ENCODE data around the gene GAP43. TPM values are rescaled to one million over a fixed set of nuclear protein-coding genes. Genes with fewer than 3 reads are reported as not detected.
A peak's percentile ranks its signal among the peaks of the same experiment; 100 is the strongest.

Gene GAP43
- total RNA-seq, 2 donors from 2014 or later: not detected

DNA sequence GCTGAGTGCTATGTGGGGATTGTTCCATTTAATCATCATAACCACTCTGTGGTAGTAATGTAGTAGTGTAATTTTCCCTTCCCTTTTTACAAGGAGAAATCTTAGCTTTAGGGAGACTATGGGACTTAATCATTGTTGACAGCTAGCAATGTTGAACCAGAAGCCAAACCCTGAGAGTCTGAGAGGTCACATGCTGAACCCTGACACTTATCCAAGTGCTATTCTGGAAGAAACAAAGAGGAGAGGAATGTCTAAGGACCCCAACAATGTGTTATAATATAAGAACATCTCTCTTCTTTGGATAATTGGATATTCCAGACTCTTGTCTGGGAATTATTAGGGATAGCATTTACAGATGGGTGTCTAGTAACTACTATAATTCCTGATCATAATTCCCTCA, 58.4 kb downstream of the GAP43 start:
- Mint-ChIP-seq H3K27ac (no peak overlapping the region), H3K4me1 (peaks cover 5% of the 10 kb centered on the region), H3K36me3 (ENCODE audit: low read depth) (no peaks in the 10 kb centered on the region), H3K27me3 (peaks cover 42% of the 10 kb centered on the region), H3K4me3 (peak overlapping the region; percentile 21)
- ATAC-seq (no peak), DNase-seq (no peak)
- H3K9me3 ChIP-seq (ENCODE audit: control insufficient read depth, low read length, poor library complexity, severe bottlenecking): no peaks in the 10 kb centered on the region

GRCh38 chr3:115683305-115683704, 60.0 kb downstream of the GAP43 start:
- H3K4me3 Mint-ChIP-seq: no peak overlapping the region
- no peak for ATAC-seq

GRCh38 chr3:115683773-115684172, 60.5 kb downstream of the GAP43 start:
- no peak for DNase-seq
- no peaks in the 10 kb centered on the region for H3K36me3 Mint-ChIP-seq (ENCODE audit: low read depth)
- H3K27ac Mint-ChIP-seq: no peak overlapping the region
- peaks cover 41% of the 10 kb centered on the region for H3K27me3 Mint-ChIP-seq
- no peak overlapping the region for H3K4me3 Mint-ChIP-seq
- no peak for ATAC-seq
- H3K4me1 Mint-ChIP-seq: peaks cover 5% of the 10 kb centered on the region
- no peaks in the 10 kb centered on the region for H3K9me3 ChIP-seq (ENCODE audit: control insufficient read depth, low read length, poor library complexity, severe bottlenecking)

More at GRCh38 chr3:115683305-115683704, 60.0 kb downstream of the GAP43 start:
- no peaks in the 10 kb centered on the region for H3K9me3 ChIP-seq (ENCODE audit: control insufficient read depth, low read length, poor library complexity, severe bottlenecking)
- Mint-ChIP-seq H3K36me3 (ENCODE audit: low read depth) (no peaks in the 10 kb centered on the region), H3K27me3 (peaks cover 40% of the 10 kb centered on the region), H3K4me1 (peaks cover 5% of the 10 kb centered on the region), H3K27ac (no peak overlapping the region)
- DNase-seq: no peak

DNA sequence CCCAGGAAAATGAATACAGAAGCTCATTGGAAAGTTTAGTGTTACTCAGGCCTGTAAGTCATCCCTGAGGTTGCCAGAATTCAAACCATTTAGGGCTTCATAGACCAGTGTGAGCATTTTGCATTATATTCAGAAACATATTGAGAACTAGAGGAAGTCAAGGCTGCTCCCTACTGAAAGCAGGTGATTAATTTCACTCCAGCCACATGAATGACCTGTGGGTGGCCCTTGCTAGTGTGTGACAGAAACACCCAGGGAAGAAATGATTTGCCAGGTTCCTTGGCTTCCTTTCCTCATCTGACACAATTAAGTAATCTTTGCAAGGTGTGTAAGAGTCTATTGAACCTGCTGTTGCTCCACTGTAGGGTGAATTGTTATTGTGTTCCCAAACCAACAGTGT, 61.8 kb downstream of the GAP43 start:
- H3K4me1 Mint-ChIP-seq: peaks cover 9% of the 10 kb centered on the region

DNA sequence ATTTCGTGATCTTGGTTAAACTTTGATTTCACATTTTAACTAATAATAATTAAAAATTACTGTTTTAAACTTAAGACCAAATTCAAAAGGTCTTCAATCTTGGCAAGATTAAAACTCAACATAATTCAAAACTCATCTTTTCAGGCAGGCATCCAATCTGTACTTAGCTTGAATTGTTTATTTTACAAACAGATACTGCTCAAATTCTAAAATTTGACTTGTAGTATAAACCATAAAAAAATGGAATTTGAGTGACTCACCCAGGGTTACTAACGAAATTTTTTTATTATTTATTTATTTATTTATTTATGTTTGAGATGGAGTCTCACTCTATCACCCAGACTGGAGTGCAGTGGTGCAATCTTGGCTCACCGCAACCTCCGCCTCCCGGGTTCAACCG, 64.4 kb downstream of the GAP43 start:
- Mint-ChIP-seq H3K4me1 (peaks cover 6% of the 10 kb centered on the region), H3K36me3 (ENCODE audit: low read depth) (peaks cover 2% of the 10 kb centered on the region), H3K27ac (no peak overlapping the region), H3K4me3 (no peak overlapping the region), H3K27me3 (peaks cover 24% of the 10 kb centered on the region)
- DNase-seq (no peak), ATAC-seq (no peak)
- no peaks in the 10 kb centered on the region for H3K9me3 ChIP-seq (ENCODE audit: control insufficient read depth, low read length, poor library complexity, severe bottlenecking)

More for the DNA sequence above, 61.8 kb downstream of the GAP43 start:
- Mint-ChIP-seq H3K27me3 (peaks cover 37% of the 10 kb centered on the region), H3K4me3 (no peak overlapping the region), H3K36me3 (ENCODE audit: low read depth) (peaks cover 2% of the 10 kb centered on the region), H3K27ac (no peak overlapping the region)
- DNase-seq (no peak), ATAC-seq (no peak)
- no peaks in the 10 kb centered on the region for H3K9me3 ChIP-seq (ENCODE audit: control insufficient read depth, low read length, poor library complexity, severe bottlenecking)

DNA sequence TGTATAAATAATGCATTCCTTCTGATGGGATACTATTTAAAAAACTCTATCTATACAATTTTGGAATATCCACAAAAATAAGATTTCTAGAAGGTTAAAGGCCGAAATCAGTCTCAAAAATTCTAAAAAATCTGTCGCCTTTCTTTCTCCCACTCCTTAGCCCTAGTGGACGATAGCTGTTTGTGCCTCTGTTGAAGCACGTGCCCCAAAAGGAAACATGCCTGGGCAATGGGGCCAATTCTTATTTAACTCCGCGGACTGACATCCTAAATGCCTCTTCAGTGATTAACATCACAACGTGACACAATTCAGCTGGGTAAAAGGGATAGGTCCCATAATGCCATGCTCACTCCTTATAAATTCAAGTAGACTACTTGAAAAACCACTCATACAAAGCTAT, 65.1 kb downstream of the GAP43 start:
- H3K4me1 Mint-ChIP-seq: peaks cover 6% of the 10 kb centered on the region

DNA sequence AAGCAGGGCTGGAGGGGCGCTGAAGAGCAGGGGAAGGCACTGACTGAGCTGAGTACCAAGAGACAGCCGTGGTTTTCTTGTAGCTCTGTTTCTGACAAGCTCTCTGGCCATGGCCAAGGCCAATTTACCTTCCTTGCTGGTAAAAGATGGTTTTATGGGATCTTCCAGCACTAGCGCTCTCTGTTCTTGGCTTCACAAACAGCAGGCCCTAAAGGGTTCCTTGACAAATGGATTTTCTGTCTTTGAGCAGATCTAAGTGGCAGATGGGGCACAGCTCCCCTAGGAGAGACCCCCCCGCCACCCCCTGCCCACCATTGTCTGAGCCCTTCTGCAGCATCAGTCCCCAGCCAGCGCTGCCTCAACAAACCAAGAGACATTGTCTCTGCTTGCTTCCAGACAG, 66.6 kb downstream of the GAP43 start:
- H3K27ac Mint-ChIP-seq: no peak overlapping the region
- DNase-seq: no peak
- no peak for ATAC-seq
- no peak overlapping the region for H3K4me3 Mint-ChIP-seq
- H3K9me3 ChIP-seq (ENCODE audit: control insufficient read depth, low read length, poor library complexity, severe bottlenecking): no peaks in the 10 kb centered on the region
- H3K36me3 Mint-ChIP-seq (ENCODE audit: low read depth): peaks cover 2% of the 10 kb centered on the region
- H3K4me1 Mint-ChIP-seq: peaks cover 4% of the 10 kb centered on the region
- H3K27me3 Mint-ChIP-seq: peaks cover 14% of the 10 kb centered on the region

More for the DNA sequence above, 65.1 kb downstream of the GAP43 start:
- Mint-ChIP-seq H3K27ac (no peak overlapping the region), H3K4me3 (no peak overlapping the region), H3K27me3 (peaks cover 24% of the 10 kb centered on the region), H3K36me3 (ENCODE audit: low read depth) (peaks cover 2% of the 10 kb centered on the region)
- no peak for DNase-seq
- ATAC-seq: no peak
- H3K9me3 ChIP-seq (ENCODE audit: control insufficient read depth, low read length, poor library complexity, severe bottlenecking): no peaks in the 10 kb centered on the region

DNA sequence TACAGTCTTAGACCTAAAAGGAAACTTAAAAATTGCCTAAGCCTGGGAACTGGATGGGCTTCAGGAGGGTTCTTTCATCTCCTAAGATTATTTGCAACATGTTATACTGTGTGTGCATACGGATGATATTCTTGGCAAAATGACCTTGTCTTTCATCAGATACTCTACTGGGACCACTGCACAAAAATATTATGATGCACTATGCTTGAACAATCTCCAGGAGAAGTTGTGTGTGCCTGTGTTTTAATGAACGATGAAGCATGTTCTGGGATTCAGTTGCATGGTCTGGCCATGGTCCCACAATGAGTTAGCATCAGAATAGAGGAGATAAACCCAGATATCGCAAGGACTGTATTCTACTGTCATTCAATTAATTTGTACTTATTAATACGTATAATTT, 68.7 kb downstream of the GAP43 start:
- H3K27me3 Mint-ChIP-seq: peaks cover 23% of the 10 kb centered on the region
- no peak overlapping the region for H3K4me3 Mint-ChIP-seq
- H3K9me3 ChIP-seq (ENCODE audit: control insufficient read depth, low read length, poor library complexity, severe bottlenecking): no peaks in the 10 kb centered on the region
- no peak for DNase-seq
- no peak overlapping the region for H3K27ac Mint-ChIP-seq
- peaks cover 4% of the 10 kb centered on the region for H3K4me1 Mint-ChIP-seq
- ATAC-seq: no peak
- H3K36me3 Mint-ChIP-seq (ENCODE audit: low read depth): peaks cover 2% of the 10 kb centered on the region

DNA sequence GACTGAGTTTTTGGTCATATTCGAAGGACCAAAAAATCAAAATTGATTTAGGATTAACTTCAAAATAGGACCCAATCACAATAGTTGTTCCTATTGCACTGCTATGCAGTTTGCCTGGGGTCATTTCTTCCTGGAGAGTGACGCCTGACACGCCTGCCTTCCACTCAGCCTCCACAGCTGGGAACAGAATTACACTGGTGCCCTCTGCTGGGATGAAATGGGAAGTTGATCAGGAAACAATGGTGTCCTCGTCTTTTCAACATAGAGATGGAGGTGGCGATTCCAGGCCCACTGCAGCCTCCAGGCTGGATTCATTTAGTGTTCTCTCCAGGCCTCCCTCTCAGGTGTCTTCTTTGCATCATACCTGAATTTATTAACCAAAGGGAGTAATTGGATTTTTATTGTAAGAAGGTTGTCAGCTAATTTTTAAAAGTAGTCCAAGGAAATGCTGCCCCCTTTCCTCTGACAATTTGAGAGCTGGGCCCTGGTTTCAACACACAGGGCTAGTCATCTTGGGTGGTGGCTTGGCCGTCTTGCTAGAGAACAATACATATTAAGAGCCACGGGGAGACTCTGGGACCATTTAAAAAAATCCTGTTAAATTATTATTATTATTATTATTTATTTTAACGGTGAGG, 69.7 kb downstream of the GAP43 start:
- Mint-ChIP-seq H3K27me3 (peaks cover 23% of the 10 kb centered on the region), H3K4me1 (peaks cover 4% of the 10 kb centered on the region), H3K4me3 (no peak overlapping the region), H3K36me3 (ENCODE audit: low read depth) (peaks cover 2% of the 10 kb centered on the region), H3K27ac (no peak overlapping the region)
- no peaks in the 10 kb centered on the region for H3K9me3 ChIP-seq (ENCODE audit: control insufficient read depth, low read length, poor library complexity, severe bottlenecking)
- ATAC-seq (peak; percentile 93), DNase-seq (peak; percentile 16 to 55 (median 25))

- Mint-ChIP-seq H3K4me1 (peaks cover 4% of the 10 kb centered on the region), H3K36me3 (ENCODE audit: low read depth) (peaks cover 5% of the 10 kb centered on the region), H3K27ac (no peak overlapping the region), H3K27me3 (peaks cover 23% of the 10 kb centered on the region), H3K4me3 (no peak overlapping the region)
- DNase-seq (no peak), ATAC-seq (no peak)
- H3K9me3 ChIP-seq (ENCODE audit: control insufficient read depth, low read length, poor library complexity, severe bottlenecking): no peaks in the 10 kb centered on the region
Observed at GRCh38 chr3:115693868-115694267, 70.6 kb downstream of the GAP43 start.

- H3K36me3 Mint-ChIP-seq (ENCODE audit: low read depth): peaks cover 2% of the 10 kb centered on the region
- H3K27me3 Mint-ChIP-seq: peaks cover 20% of the 10 kb centered on the region
- ATAC-seq (no peak), DNase-seq (no peak)
- no peak overlapping the region for H3K4me3 Mint-ChIP-seq
- H3K4me1 Mint-ChIP-seq: peaks cover 6% of the 10 kb centered on the region
- H3K9me3 ChIP-seq (ENCODE audit: control insufficient read depth, low read length, poor library complexity, severe bottlenecking): no peaks in the 10 kb centered on the region
- H3K27ac Mint-ChIP-seq: no peak overlapping the region
Observed at GRCh38 chr3:115695090-115695489, 71.8 kb downstream of the GAP43 start.

DNA sequence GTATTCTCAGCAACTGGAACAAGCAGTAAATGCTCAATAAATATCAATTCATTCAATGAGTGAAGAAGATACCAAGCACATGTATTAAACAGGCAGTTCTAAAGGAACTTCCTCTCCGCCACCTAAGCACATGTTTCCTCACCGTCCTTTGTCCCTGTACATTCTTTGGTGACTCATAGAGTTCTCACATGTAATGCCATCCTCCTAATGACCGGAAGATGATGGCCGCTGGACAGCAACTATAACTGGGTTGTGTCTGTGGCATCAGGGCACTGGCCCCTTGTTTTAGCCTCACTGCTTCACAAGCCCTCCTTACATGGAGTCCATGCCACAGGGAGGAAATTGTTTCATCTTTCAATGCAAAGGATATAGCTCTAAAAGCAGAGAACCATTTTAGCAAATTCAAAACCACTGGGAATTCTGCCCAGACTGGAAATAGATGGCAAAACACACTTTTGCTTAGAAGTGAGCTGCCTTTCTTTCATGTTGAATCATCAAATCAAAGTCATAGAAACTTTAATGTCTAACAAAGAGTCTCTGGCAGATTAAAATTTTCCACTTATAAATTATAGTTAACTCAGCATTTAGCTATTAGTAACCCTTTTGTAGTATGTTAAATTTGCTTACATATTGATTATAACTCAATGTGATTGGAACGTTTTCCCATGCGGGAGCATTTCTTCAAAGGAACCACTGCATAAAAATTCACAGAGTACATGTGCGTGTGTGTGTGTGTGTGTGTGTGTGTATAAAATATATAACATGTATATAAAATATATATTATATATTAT, 74.1 kb downstream of the GAP43 start:
- DNase-seq (no peak), ATAC-seq (no peak)
- no peaks in the 10 kb centered on the region for H3K9me3 ChIP-seq (ENCODE audit: control insufficient read depth, low read length, poor library complexity, severe bottlenecking)
- Mint-ChIP-seq H3K4me1 (peaks cover 6% of the 10 kb centered on the region), H3K4me3 (no peak overlapping the region), H3K27me3 (peaks cover 20% of the 10 kb centered on the region), H3K36me3 (ENCODE audit: low read depth) (peaks cover 2% of the 10 kb centered on the region), H3K27ac (no peak overlapping the region)

GRCh38 chr3:115698851-115699591, 75.7 kb downstream of the GAP43 start:
- DNase-seq (no peak), ATAC-seq (no peak)
- peaks cover 2% of the 10 kb centered on the region for H3K36me3 Mint-ChIP-seq (ENCODE audit: low read depth)
- no peaks in the 10 kb centered on the region for H3K9me3 ChIP-seq (ENCODE audit: control insufficient read depth, low read length, poor library complexity, severe bottlenecking)
- H3K4me1 Mint-ChIP-seq: peaks cover 6% of the 10 kb centered on the region
- H3K27me3 Mint-ChIP-seq: peaks cover 20% of the 10 kb centered on the region
- H3K4me3 Mint-ChIP-seq: peak overlapping the region; percentile 10
- H3K27ac Mint-ChIP-seq: no peak overlapping the region
